Ramos (cell line): ENCODE measurements around the gene E2F8.

ENCODE experiments used
- in situ Hi-C: fragments of 300-500 bp; cut with MboI; formaldehyde crosslinking; loops from one replicate; pipeline ENCODE4 v1.14.3; 2022; ENCODE audit warnings: low sequenced_read_pairs; ENCODE audit not compliant: unreplicated experiment

Gene E2F8

DNA sequence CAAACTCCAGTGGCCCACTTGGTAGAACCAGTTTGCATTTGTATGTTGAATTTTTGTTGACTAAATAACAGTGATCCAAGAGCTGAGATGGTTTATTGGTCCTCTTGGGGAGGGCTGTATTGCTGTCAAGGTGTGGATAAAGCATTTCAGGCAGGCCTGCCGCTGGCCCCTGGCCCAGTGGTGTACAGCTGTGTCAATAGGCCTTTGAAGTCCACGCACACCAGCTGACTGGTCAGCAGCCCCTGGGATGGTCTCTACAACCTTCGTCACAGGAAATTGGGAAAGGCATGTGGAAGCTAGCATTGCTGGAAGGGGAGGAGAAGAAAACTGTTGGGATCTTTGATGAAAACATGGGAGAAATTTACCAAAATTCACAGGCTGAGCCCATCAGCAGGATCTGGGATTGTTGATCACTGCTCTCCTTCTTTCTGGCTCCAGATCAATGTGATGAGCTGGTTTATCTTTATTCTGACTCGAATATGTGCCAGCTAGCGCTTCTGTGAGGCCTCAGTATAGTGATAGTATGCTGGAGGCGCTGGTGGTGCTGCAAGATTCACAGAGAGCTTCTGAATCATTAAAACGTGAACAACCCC, 12.5 kb upstream of the E2F8 start:
- in situ Hi-C loops: no loop called here

DNA sequence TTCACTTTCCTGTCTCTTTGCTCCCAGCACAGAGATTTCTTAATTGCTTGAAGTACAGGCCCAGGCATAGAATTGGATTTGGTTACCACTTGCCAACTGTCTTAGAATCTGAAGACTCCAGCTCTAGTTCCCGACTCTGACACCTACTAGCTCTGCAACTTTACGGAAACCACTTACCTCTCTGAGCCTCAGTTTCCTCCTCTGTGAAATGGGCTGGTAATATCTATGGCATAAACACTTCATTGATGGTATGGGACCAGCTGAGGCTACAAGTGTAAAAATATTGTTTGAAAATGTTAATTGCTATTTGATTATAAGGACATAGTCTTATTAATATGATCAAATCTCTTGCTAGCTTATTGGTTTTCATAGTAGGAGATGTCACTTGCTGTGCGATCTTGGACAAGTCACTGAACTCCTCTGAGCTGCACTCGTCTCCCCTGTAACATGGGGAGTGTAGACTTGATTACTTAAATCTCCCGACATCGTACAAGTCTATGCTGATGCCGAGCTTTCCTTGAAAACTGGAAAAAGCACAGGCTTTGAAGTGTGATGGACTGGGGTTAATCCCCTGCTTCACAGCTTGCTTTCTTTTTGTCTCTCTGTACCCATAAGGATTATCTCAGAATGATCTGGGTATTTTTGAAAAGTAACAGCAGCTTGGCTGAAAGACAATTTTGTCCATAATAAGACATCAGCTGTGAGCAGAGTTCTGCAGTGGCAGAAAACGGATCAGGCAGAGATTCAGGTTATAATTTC, 11.8 kb upstream of the E2F8 start:
- in situ Hi-C loops: no loop called here

- in situ Hi-C loops: no loop called here
Observed at GRCh38 chr11:19251577-19251976, 10.8 kb upstream of the E2F8 start.

DNA sequence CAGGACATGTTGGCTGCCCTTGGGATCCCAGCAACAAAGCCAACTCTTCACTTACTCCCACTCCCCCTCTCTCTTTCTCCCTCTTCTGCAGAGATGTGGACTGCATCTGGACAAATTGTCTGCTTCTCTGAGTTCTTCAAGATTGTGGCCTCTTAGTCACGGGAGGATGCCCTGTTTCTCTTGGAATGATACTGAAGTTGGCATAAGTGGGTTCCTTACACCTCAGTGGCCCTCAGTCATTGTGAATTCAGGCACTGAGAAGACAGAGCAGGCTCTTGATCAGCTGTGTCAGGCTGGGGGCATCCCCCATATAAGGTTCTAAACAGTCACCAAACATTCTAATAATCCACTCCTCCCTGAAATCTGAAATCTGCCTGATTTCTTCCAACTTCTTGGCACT, 6.1 kb upstream of the E2F8 start:
- in situ Hi-C loops: no loop called here

GRCh38 chr11:19245351-19245750, 4.6 kb upstream of the E2F8 start:
- in situ Hi-C loops: no loop called here

- in situ Hi-C loops: no loop called here
Observed at GRCh38 chr11:19244621-19245020, 3.9 kb upstream of the E2F8 start.

GRCh38 chr11:19244084-19244483, 3.3 kb upstream of the E2F8 start:
- in situ Hi-C loops: no loop called here

GRCh38 chr11:19243613-19244012, 2.9 kb upstream of the E2F8 start:
- in situ Hi-C loops: no loop called here

DNA sequence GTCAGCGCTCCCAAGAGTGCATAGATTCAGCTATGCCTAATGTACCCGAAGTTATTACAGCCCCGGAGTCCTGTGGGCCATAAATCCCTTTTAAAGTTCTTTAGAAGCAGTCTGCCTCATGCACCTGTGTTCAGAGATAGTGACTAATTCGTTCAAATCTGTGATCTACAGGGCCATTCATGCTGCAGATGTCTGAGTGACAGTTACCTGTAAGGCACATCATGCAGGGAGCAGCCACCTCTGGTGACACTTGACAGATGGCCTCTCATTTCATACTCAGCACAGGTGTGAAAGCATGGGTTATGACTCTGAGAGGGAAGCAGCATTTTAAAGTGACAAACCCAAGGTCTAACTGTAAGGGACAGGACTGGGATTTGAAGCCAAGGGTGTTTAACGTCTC, 2.4 kb upstream of the E2F8 start:
- in situ Hi-C loops: no loop called here

DNA sequence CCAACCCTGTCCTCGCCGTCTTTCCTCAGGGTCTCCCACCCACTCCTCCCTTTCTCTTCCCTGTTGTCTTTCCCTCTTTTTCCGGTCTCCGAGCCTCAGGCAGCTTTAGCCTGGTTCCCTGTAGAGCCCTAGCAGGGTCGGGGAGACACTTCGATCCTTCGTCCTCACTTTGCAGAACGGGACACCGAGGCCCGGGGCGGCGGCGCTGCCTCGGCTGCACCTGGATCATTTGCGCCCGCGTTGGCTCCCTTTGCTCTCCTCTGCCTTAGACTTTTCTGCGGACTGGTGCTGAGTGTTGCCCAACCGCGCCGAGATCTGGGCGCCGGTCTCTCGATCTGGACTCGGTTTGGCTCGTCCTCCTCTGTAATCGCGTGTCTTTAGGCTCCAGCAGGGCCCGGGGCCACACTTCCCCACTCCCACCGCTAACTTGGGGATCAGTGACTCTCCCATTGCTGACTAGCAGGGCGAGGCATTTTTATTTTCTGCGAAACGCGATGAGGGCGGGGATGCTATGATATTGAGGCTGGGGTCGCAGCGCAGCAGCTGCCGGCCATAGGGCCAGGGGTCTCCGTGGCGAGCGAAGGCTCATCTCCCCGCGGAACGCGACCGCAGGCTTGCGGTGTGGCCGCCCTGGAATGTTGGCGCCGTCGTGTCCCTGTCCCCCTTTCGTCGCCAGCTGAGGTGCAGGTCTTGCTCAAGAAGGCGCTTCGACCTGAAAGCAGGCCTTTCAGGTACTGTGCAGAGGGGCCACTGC, 1.6 kb upstream of the E2F8 start:
- in situ Hi-C loops: no loop called here

DNA sequence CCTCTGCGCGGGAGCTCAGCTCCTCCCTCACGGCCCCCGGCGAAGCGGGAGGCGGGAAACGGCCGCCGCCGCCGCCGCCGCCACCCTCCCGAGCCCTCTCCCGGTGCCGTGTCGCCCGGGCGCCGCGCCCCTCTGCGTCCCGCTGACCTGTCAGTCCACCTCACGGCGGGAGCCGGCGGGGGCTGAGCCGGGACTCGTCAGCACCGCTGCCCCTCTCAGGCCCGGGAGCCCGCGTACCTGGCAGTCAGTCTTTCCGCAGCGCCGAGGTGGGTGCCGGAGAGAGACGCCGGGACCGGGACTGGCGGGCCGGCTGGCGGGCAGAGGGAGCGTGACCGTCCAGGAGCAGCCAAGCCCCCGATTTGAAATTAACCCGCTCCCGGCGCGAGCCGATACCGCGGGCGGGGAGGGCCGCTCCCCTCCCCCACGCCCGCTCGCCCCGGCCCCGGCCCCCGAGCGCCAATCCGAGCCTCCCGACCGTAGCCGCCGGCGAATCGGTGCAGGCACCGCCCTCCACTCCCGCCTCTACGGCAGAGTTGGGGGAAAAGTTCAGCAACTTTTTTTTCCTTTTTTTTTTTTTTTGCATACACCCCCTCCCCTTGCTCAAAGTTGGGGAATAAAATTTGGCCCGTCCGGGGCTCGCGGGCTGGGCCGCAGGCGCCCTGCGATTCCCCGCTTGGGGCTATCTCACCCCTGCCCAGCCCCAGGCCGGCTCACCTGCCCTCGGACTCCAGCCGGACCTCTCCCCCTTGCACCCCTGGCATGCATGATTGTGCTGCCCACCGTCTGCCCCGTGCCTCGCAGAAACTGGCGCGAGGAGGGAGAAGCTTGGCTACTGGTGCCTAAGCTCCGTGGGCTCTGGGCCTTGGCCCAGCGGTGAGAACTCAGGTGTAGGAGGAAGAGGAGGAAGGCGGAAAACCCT, 774 bp upstream of the E2F8 start:
- in situ Hi-C loops: no loop called here

GRCh38 chr11:19239039-19239438, 1.7 kb downstream of the E2F8 start:
- in situ Hi-C loops: no loop called here

DNA sequence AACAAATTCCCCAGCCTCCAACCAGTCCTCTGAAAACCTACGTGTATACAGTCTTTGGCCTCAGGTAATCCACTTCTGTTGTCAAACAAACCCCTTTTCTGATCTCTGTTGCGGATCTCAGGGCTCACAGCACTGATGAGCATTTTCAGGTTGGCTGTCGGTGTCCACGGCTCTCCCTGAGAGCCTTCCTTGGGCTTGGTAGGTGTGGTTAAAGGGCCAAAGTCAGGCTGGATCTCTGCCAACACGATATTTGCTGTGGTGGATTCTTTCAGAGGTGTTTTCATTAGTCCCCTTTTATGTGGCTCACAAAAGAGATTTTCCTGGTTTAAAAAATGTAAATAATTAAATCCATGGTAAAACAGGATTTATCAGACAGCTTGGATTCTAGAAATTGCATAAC, 2.9 kb downstream of the E2F8 start:
- in situ Hi-C loops: no loop called here

- in situ Hi-C loops: no loop called here
Observed at GRCh38 chr11:19237381-19237780, 3.4 kb downstream of the E2F8 start.

GRCh38 chr11:19234231-19234817, 6.4 kb downstream of the E2F8 start:
- in situ Hi-C loops: no loop called here

DNA sequence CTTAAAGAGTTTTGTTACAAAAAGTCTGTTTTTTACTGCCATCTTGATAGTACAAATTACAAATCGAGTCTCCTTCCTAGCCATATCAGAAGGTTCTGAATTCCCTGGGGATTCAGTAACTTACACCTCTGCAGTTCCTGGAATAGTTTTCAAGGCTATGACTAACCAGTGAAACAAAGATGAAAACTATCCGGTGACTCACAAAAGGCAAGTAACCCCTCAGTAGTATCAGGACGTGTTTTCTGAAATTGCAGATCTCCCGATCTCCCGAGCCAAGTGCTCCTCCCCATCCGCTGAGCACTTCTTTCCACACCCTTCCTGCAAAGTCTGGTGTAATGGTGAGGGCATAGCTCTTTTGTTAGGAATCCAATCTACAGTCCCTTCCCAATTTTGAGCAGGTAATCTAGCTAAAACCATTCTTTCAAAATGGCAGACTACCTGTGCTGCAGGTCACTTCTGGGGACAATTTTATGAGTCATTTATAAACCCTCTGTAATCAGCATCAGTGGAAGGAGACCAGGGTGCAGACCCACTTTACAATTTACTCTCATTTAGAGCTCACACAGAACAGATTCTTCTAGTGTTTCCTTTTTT, 7.7 kb downstream of the E2F8 start:
- in situ Hi-C loops: no loop called here

- in situ Hi-C loops: no loop called here
Observed at GRCh38 chr11:19229671-19230070, 11.1 kb downstream of the E2F8 start.

- in situ Hi-C loops: no loop called here
Observed at GRCh38 chr11:19228968-19229367, 11.8 kb downstream of the E2F8 start.

DNA sequence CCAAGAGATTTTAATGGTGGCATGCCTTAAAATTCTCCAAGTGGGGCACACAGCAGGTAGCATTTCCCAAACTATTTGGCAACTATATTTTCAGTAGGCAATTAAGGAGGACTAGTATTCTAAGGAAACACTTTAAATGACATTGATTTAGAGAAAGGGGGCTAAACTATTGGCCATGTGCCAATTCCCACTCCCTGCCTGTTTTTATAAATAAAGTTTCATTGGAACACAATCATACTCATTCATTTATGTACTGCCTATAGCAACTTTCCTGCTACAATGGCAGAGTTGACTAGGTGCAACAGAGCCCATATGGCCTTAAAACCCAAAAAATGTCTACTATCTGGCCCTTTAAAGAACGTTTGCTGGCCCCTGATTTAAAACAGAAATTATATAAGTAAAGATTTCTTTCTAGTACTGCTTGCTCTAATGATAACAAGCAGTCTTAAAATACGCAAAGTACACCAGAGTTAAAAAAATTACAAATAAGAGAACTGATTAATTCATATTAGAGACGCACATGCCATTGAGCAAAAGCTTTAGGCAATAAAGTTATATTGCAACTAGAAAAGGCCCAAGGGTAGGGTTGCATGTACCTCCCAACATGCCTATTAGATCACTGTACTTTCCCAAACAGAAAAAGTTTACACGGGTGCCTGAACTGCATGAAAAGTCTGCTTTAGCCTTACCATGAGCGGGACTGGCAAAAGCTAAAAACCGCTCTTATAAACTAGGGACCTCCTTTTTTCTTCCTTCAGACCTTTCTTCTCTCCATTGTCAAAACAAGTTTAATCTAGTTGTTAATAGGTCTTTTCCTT, 14.2 kb downstream of the E2F8 start:
- in situ Hi-C loops: no loop called here
